OCI-LY3 (cell line): Measurements from ENCODE around the gene WDR93.

Experiments
- EZH2phosphoT487 ChIP-seq: fragments of 200-600 bp; shearing (Covaris generic); IDR thresholded peaks from 2 replicates; pipeline ENCODE4 v1.6.1; 2018; ENCODE audit warnings: antibody characterized with exemption, mixed run types, low read depth
- TF ChIP-seq, protein P1 (sequence below): fragments of 200-600, 300-600 bp; sonication (generic); IDR thresholded peaks from 2 replicates; pipeline ENCODE4 v1.5.1; 2014; ENCODE audit warnings: antibody characterized with exemption, low read length, low read depth

DNA sequence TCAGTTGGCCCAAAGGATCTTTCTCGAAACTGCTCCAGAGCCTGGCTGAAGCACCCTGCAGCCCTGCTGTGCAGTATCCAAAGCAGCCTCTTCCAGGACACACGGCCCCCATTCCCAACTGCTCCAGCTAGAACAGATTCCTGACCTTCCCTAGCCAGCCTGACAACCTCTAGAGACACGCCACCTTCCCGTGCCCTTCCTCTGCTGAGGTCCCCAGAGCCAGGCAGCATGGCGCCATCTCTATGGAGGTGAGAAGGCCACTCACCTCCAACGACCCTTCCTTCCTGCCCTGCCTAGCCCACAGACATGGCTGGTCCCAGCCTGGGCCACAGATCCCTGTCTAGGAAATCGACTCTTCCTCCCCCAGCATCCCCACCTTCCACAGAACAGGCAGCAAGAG is 38.5 kb upstream of the WDR93 start:
- TF ChIP-seq, protein P1, sequence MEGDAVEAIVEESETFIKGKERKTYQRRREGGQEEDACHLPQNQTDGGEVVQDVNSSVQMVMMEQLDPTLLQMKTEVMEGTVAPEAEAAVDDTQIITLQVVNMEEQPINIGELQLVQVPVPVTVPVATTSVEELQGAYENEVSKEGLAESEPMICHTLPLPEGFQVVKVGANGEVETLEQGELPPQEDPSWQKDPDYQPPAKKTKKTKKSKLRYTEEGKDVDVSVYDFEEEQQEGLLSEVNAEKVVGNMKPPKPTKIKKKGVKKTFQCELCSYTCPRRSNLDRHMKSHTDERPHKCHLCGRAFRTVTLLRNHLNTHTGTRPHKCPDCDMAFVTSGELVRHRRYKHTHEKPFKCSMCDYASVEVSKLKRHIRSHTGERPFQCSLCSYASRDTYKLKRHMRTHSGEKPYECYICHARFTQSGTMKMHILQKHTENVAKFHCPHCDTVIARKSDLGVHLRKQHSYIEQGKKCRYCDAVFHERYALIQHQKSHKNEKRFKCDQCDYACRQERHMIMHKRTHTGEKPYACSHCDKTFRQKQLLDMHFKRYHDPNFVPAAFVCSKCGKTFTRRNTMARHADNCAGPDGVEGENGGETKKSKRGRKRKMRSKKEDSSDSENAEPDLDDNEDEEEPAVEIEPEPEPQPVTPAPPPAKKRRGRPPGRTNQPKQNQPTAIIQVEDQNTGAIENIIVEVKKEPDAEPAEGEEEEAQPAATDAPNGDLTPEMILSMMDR: no peak
- TF ChIP-seq EZH2phosphoT487: no peak
